ENCODE results near the gene NPAT. TPM values are rescaled to one million over a fixed set of nuclear protein-coding genes. Genes with fewer than 3 reads are reported as not detected.

The NPAT gene
- total and polyA plus RNA-seq, 9 of the 15 experiments (the other 6 are each of a cell fraction or from before 2014, with no cell fraction given): 8.8 to 30.0 (median 22.1) TPM

- no peak overlapping the region for H3K4me2 ChIP-seq (ENCODE audit: insufficient read depth, low read length)
- DNase-seq (ENCODE audit: extremely low read depth in 1 of 4, low spot score in 3 of 4): no peak
- TF ChIP-seq CBX2 (IDR thresholded peaks at IDR 0.05; ENCODE audit: insufficient read depth, low read length, poor library complexity, severe bottlenecking) (no peak), BCL6 (CRISPR knock-in tag; IDR thresholded peaks at IDR 0.05) (no peak), FOS (IDR thresholded peaks at IDR 0.05; ENCODE audit: extremely low read depth, insufficient read length) (no peak), ZC3H11A (IDR thresholded peaks at IDR 0.05; ENCODE audit: low read depth, low read length) (no peak), ZSCAN32 (CRISPR knock-in tag; IDR thresholded peaks at IDR 0.05) (no peak), CREM (IDR thresholded peaks at IDR 0.05; ENCODE audit: low read depth) (no peak), ZNF57 (CRISPR knock-in tag; IDR thresholded peaks at IDR 0.05) (no peak), SREBF2 (CRISPR knock-in tag; IDR thresholded peaks at IDR 0.05) (no peak), NR0B1 (IDR thresholded peaks at IDR 0.05; ENCODE audit: partially characterized antibody) (no peak), SIRT6 (IDR thresholded peaks at IDR 0.05; ENCODE audit: low read depth, low read length) (no peak), ZBTB26 (CRISPR knock-in tag; IDR thresholded peaks at IDR 0.05) (no peak), SMAD2 (IDR thresholded peaks at IDR 0.05; ENCODE audit: low read depth, low read length) (no peak), EGR1 (conservative IDR thresholded peaks at IDR 0.05) (no peak)
- H2AFZ ChIP-seq (ENCODE audit: low read depth, low read length): no peak overlapping the region
- in situ Hi-C loops (cut with MboI): no loop called here
- ChIA-PET POLR2A (no interaction called here), CTCF (ENCODE audit: low intra/inter-chr PET ratio) (no interaction called here)
- 59% methylated on average over 2 of the region's 2 CpGs for WGBS (ENCODE audit: insufficient coverage, low coverage, missing lambda C conversion rate)
- H3K9me1 ChIP-seq (ENCODE audit: control insufficient read depth, insufficient read depth, low read length): no peaks in the 10 kb centered on the region
- H4K20me1 ChIP-seq (replicated peaks; ENCODE audit: control insufficient read depth, insufficient read depth, low read length): no peaks in the 10 kb centered on the region
- no peak for ATAC-seq
- H3K27me3 ChIP-seq (ENCODE audit: control insufficient read depth in 2 of 2, insufficient read depth in 2 of 2, low read length in 2 of 2): no peaks in the 10 kb centered on the region
- H3K36me3 ChIP-seq (ENCODE audit: control insufficient read depth, insufficient read depth, low read length): peaks cover 89% of the 10 kb centered on the region
- H3K9me3 ChIP-seq (replicated peaks; ENCODE audit: control insufficient read depth, insufficient read depth, low read depth, low read length): no peaks in the 10 kb centered on the region
- no peak overlapping the region for H3K9ac ChIP-seq (ENCODE audit: insufficient read depth in 1 of 2, low read depth in 2 of 2, low read length in 2 of 2)
- no peak overlapping the region for H3K27ac ChIP-seq (ENCODE audit: extremely low read depth, low read depth, low read length)
- no TSS peak for BruUV-seq (replicated peaks)
- intact Hi-C loops (cut with micrococcal nuclease): no loop called here
- no peak for FAIRE-seq
- no peaks in the 10 kb centered on the region for H3K79me2 ChIP-seq (ENCODE audit: control insufficient read depth, insufficient read depth, low read length)
- no peak overlapping the region for H3K4me3 ChIP-seq
- 0 out of 5 replicates have a peak, but pooled peaks cover 0 to 4% of the 10 kb centered on the region in 2 experiments for H3K4me1 ChIP-seq (replicated peaks in 1 of 2; ENCODE audit: control insufficient read depth in 2 of 2, insufficient read depth in 2 of 2, low read length in 2 of 2)
Observed at GRCh38 chr11:108170184-108170583, 52.3 kb downstream of the NPAT start.

Data from K562 (cell line).